Nephron progenitor cell (in vitro differentiated cells): ENCODE data around the gene EGR1.

Experiments
- DNase-seq: peaks from one replicate; pipeline ENCODE4 v3.0.0; 2021
- H3K27ac Mint-ChIP-seq: 2 replicates; pipeline ENCODE4 v1.8.0; 2021; ENCODE audit warnings: mild to moderate bottlenecking, moderate library complexity, mixed read lengths
- H3K27me3 Mint-ChIP-seq: 2 replicates; pipeline ENCODE4 v1.8.0; 2021; ENCODE audit warnings: mild to moderate bottlenecking, low read depth, mixed read lengths; ENCODE audit not compliant: poor library complexity
- H3K36me3 Mint-ChIP-seq: 2 replicates; pipeline ENCODE4 v1.8.0; 2021; ENCODE audit warnings: low read depth, mixed read lengths
- H3K4me1 Mint-ChIP-seq: 2 replicates; pipeline ENCODE4 v1.8.0; 2021; ENCODE audit warnings: mixed read lengths
- H3K4me3 Mint-ChIP-seq: 2 replicates; pipeline ENCODE4 v1.8.0; 2021; ENCODE audit warnings: mild to moderate bottlenecking, moderate library complexity, mixed read lengths
- H3K9me3 Mint-ChIP-seq: 2 replicates; pipeline ENCODE4 v1.8.0; 2021; ENCODE audit warnings: mild to moderate bottlenecking, moderate library complexity, mixed read lengths
- TF ChIP-seq, protein P1 (sequence below): fragments of 200-600 bp; sonication (generic); IDR thresholded peaks from 2 replicates; pipeline ENCODE4 v1.5.0; 2021; ENCODE audit warnings: antibody characterized with exemption

EGR1 gene

DNA sequence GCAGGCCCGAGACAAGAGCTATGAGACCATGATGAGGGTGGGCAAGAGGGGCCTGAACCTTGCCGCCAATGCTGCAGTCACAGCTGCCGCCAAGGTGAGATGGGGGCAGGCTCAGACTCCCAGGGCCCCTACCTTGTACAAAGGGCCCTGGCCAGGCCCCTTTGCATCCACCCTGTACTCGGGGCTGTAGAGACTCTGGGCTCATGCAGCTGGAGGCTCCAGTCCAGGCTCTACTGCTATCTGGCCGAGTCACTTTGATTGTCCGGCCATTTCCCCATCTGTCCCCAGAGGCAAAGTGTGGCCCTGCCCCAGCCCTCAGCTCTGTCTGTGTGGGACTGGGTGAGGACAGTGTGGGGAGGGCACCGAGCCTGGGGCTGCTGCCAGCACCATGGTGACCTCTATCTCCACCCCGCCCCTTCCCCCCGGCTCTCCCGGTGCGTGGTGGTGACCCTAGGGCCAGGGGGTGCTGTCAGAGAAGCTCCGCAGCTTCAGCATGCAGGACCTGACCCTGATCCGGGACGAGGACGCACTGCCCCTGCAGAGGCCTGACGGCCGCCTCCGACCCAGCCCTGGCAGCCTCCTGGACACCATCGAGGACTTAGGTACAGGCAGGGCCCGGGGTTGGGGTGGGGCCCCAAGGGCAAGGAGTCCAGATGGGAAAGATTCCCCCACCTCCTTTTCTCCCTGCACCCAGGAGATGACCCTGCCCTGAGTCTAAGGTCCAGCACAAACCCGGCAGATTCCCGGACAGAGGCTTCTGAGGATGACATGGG lies 20.3 kb upstream of the EGR1 start:
- peaks cover 5% of the 10 kb centered on the region for H3K36me3 Mint-ChIP-seq
- TF ChIP-seq, protein P1, sequence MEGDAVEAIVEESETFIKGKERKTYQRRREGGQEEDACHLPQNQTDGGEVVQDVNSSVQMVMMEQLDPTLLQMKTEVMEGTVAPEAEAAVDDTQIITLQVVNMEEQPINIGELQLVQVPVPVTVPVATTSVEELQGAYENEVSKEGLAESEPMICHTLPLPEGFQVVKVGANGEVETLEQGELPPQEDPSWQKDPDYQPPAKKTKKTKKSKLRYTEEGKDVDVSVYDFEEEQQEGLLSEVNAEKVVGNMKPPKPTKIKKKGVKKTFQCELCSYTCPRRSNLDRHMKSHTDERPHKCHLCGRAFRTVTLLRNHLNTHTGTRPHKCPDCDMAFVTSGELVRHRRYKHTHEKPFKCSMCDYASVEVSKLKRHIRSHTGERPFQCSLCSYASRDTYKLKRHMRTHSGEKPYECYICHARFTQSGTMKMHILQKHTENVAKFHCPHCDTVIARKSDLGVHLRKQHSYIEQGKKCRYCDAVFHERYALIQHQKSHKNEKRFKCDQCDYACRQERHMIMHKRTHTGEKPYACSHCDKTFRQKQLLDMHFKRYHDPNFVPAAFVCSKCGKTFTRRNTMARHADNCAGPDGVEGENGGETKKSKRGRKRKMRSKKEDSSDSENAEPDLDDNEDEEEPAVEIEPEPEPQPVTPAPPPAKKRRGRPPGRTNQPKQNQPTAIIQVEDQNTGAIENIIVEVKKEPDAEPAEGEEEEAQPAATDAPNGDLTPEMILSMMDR, result no peak
- H3K27ac Mint-ChIP-seq, result no peak overlapping the region
- no peak overlapping the region for H3K4me3 Mint-ChIP-seq
- no peak for DNase-seq
- peaks cover 51% of the 10 kb centered on the region for H3K4me1 Mint-ChIP-seq
- H3K27me3 Mint-ChIP-seq, result peaks cover 4% of the 10 kb centered on the region
- H3K9me3 Mint-ChIP-seq, result no peaks in the 10 kb centered on the region

DNA sequence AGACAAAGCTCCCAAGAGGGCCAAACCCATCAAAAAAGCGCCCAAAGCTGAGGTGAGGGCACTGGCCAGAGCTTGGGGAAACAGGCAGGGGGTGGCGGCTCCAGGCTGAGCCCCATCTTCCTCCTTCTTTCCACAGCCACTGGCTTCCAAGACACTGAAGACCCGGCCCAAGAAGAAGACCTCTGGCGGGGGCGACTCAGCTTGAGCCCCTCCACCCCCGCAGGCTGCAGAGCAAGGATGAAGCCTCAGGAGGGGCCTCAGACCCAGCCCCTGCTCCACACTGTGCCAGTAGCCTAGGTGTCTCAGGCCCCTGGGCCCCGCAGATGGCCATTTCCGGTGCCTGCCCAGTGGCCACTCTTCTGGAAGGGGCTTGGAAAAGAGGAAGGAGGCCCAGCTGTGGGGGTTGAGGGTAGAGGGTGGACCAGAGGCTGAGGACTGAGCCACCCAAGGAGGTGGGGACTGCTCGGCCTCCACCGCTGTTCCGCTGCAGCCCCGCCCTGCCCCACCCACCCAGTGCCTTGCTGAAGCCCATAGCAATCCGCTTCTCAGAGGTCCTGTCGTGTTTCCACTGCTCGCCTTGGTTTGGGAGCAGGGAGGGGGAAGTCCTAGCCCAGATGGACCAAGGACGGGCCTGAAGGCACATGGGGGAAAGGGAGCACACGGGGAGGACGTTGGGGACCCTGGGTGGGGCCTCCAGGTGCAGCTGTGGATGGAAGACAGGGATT lies 19.6 kb upstream of the EGR1 start:
- Mint-ChIP-seq H3K27me3 (peaks cover 4% of the 10 kb centered on the region), H3K4me1 (peaks cover 47% of the 10 kb centered on the region)

DNA sequence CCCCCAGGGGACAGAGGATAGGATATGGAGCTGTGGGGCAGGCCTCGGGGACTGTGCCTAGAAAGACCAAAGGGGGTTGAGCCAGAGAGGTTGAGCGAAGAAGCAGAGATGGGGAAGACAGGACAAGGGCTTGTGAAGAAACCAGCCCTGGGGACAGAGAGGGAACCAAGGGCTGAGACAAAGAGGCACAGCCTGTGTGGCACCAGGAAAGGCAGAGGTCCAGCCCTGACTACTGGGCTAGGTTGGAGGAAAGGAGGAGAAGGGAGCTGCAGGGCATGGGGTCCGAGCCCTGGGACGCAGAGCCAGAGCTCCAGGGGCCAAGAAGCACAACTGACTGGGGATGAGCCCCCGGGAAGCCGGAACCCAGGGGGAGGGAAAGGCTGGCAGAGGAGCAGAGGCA lies 17.2 kb upstream of the EGR1 start:
- no peak overlapping the region for H3K4me3 Mint-ChIP-seq
- DNase-seq, result no peak
- H3K4me1 Mint-ChIP-seq, result peaks cover 39% of the 10 kb centered on the region
- peaks cover 8% of the 10 kb centered on the region for H3K27me3 Mint-ChIP-seq
- TF ChIP-seq, protein P1, result no peak
- H3K27ac Mint-ChIP-seq, result peak overlapping the region; percentile 44
- no peaks in the 10 kb centered on the region for H3K9me3 Mint-ChIP-seq
- H3K36me3 Mint-ChIP-seq, result no peaks in the 10 kb centered on the region

More for the DNA sequence above, 19.6 kb upstream of the EGR1 start:
- DNase-seq, result no peak
- Mint-ChIP-seq H3K4me3 (no peak overlapping the region), H3K27ac (peak overlapping the region; percentile 51), H3K36me3 (peaks cover 5% of the 10 kb centered on the region), H3K9me3 (no peaks in the 10 kb centered on the region)
- TF ChIP-seq, protein P1, result no peak

- Mint-ChIP-seq H3K9me3 (no peaks in the 10 kb centered on the region), H3K36me3 (no peaks in the 10 kb centered on the region), H3K27ac (no peak overlapping the region), H3K27me3 (peaks cover 10% of the 10 kb centered on the region), H3K4me3 (peak overlapping the region; percentile 10), H3K4me1 (peaks cover 37% of the 10 kb centered on the region)
- DNase-seq, result no peak
- TF ChIP-seq, protein P1, result no peak
Measured at GRCh38 chr5:138448481-138449398, 16.5 kb upstream of the EGR1 start.

GRCh38 chr5:138449501-138450239 lies 15.6 kb upstream of the EGR1 start:
- Mint-ChIP-seq H3K36me3 (no peaks in the 10 kb centered on the region), H3K4me1 (peaks cover 27% of the 10 kb centered on the region), H3K27me3 (peaks cover 12% of the 10 kb centered on the region), H3K9me3 (no peaks in the 10 kb centered on the region), H3K27ac (no peak overlapping the region), H3K4me3 (peak overlapping the region; percentile 62)
- peak; percentile 96 for DNase-seq
- TF ChIP-seq, protein P1, result peak; percentile 93
